A673 (cell line): ENCODE results near the gene TRAPPC10. TPM values are rescaled to one million over a fixed set of nuclear protein-coding genes. Genes with fewer than 3 reads are reported as not detected.
A peak's percentile ranks its signal among the peaks of the same experiment; 100 is the strongest.

Source experiments
- BruUV-seq: library from RNA; stranded (reverse); fragments of 400-500 nt; replicated peaks from 2 replicates; lab custom pipeline; 2021; lab: Mats Ljungman, UMichigan
- CTCF ChIA-PET: fragments of 300-600 bp; sonication (Branson Sonifier 250); formaldehyde crosslinking; loops from one replicate; lab custom pipeline; 2022; ENCODE audit warnings: antibody characterized with exemption; lab: Charles Lee
- POLR2A ChIA-PET: fragments of 300-600 bp; sonication (Branson Sonifier 250); formaldehyde crosslinking; loops from one replicate; lab custom pipeline; 2022; ENCODE audit warnings: antibody characterized with exemption; ENCODE audit not compliant: low non-redundant PET; lab: Charles Lee
- DNase-seq: peaks from one replicate; pipeline ENCODE4 v3.0.0-alpha.2; 2015; ENCODE audit warnings: low spot score
- H3K27ac ChIP-seq: fragments of 200-600 bp; sonication (generic); 2 replicates; pipeline ENCODE4 v1.5.1; 2016; ENCODE audit warnings: mixed run types, low read depth, mild to moderate bottlenecking, mixed read lengths, antibody characterized with exemption, low read length; ENCODE audit not compliant: poor library complexity, severe bottlenecking
- H3K27me3 ChIP-seq: fragments of 200-600 bp; sonication (generic); replicated peaks from 2 replicates; pipeline ENCODE4 v1.6.1; 2017; ENCODE audit warnings: mixed run types, low read depth, mild to moderate bottlenecking, mixed read lengths, antibody characterized with exemption, low read length; ENCODE audit not compliant: insufficient read depth, poor library complexity
- H3K36me3 ChIP-seq: fragments of 200-600 bp; sonication (generic); 2 replicates; pipeline ENCODE4 v1.6.1; 2016; ENCODE audit warnings: mixed run types, mild to moderate bottlenecking, mixed read lengths, antibody characterized with exemption, low read length; ENCODE audit not compliant: insufficient read depth, poor library complexity, severe bottlenecking
- H3K4me1 ChIP-seq: fragments of 200-600 bp; sonication (generic); 2 replicates; pipeline ENCODE4 v1.6.1; 2017; ENCODE audit warnings: mixed run types, mild to moderate bottlenecking, mixed read lengths, antibody characterized with exemption, low read length; ENCODE audit not compliant: insufficient read depth, poor library complexity, severe bottlenecking
- H3K4me3 ChIP-seq: fragments of 200-600 bp; sonication (generic); 2 replicates; pipeline ENCODE4 v1.5.1; 2016; ENCODE audit warnings: low read depth, mixed run types, mild to moderate bottlenecking, mixed read lengths, low read length; ENCODE audit not compliant: poor library complexity, severe bottlenecking
- H3K9me3 ChIP-seq: fragments of 200-600 bp; sonication (generic); 2 replicates; pipeline ENCODE4 v1.6.1; 2016; ENCODE audit warnings: mixed run types, low read depth, mild to moderate bottlenecking, mixed read lengths, antibody characterized with exemption, low read length; ENCODE audit not compliant: poor library complexity, severe bottlenecking
- EZH2 ChIP-seq: fragments of 200-600 bp; sonication (generic); IDR thresholded peaks from 2 replicates; pipeline ENCODE4 v1.6.1; 2017; ENCODE audit warnings: borderline replicate concordance, low read depth, mild to moderate bottlenecking, mixed read lengths, antibody characterized with exemption, low read length; ENCODE audit not compliant: poor library complexity, severe bottlenecking
- intact Hi-C: fragments of 100-400 bp; cut with micrococcal nuclease; formaldehyde crosslinking; loops from one replicate; pipeline ENCODE4 v1.10.0; 2022; ENCODE audit not compliant: unreplicated experiment
- total RNA-seq: library from RNA; stranded (reverse); gene quantifications from 2 replicates; pipeline ENCODE4 v1.2.3, GENCODE V29; 2021
- TF ChIP-seq, protein P1 (sequence below): fragments of 300-800, 200-600 bp; sonication (generic); conservative IDR thresholded peaks from 2 replicates; pipeline ENCODE4 v1.5.1; 2017; ENCODE audit warnings: low read depth, mild to moderate bottlenecking, antibody characterized with exemption, low read length, moderate library complexity, mixed read lengths

TRAPPC10 gene
- total RNA-seq, 1 experiment from 2014 or later, result 51.4 TPM

DNA sequence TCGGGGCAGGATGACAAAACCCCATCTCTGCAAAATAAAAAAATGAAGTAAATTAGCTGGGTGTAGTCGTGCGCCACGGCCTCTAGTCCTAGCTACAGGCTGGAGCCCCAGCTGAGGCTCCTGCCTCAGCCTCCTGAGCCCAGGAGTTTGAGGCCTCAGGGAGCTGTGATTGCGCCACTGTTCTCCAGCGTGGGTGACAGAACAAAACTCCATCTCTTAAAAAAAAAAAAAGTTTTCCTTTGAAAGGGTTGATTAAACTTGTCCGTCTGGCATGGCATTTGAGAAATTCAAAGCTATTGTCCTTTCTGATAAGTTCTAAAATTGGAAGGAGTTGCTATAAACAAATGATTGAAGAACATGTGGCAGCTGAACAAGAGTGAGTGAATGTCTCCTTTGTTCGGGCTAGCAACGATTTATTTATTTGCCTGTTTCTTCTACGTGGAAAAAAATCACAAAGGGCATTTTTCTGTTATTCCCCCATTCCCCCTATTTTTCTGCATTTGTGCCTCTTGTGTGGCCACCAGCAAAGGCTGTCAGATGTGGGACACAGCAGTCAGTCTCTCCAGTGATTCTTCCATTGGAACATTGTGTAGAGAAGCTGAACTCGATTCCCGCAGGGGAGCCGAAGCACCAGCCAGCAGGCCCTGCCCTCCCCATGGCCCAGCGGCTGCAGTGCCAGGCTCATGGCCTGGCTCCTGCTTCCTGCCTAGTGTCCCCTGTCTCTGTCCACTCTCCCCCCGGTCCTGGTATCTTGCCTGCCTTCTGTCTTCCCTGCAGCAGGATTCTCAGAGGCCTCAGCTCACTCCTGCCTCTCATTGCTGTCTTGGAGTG lies 73.6 kb downstream of the TRAPPC10 start:
- intact Hi-C loops, result no loop called here
- Histone ChIP-seq H3K36me3 (peaks cover 54% of the 10 kb centered on the region), H3K4me3 (no peak overlapping the region), H3K27me3 (no peaks in the 10 kb centered on the region), H3K9me3 (no peaks in the 10 kb centered on the region), H3K4me1 (no peaks in the 10 kb centered on the region), H3K27ac (peak overlapping the region; percentile 37)
- BruUV-seq, result no TSS peak
- CTCF ChIA-PET, result no interaction called here
- TF ChIP-seq, protein P1, sequence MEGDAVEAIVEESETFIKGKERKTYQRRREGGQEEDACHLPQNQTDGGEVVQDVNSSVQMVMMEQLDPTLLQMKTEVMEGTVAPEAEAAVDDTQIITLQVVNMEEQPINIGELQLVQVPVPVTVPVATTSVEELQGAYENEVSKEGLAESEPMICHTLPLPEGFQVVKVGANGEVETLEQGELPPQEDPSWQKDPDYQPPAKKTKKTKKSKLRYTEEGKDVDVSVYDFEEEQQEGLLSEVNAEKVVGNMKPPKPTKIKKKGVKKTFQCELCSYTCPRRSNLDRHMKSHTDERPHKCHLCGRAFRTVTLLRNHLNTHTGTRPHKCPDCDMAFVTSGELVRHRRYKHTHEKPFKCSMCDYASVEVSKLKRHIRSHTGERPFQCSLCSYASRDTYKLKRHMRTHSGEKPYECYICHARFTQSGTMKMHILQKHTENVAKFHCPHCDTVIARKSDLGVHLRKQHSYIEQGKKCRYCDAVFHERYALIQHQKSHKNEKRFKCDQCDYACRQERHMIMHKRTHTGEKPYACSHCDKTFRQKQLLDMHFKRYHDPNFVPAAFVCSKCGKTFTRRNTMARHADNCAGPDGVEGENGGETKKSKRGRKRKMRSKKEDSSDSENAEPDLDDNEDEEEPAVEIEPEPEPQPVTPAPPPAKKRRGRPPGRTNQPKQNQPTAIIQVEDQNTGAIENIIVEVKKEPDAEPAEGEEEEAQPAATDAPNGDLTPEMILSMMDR, result no peak
- TF ChIP-seq EZH2, result no peak
- no peak for DNase-seq
- POLR2A ChIA-PET, result no interaction called here

DNA sequence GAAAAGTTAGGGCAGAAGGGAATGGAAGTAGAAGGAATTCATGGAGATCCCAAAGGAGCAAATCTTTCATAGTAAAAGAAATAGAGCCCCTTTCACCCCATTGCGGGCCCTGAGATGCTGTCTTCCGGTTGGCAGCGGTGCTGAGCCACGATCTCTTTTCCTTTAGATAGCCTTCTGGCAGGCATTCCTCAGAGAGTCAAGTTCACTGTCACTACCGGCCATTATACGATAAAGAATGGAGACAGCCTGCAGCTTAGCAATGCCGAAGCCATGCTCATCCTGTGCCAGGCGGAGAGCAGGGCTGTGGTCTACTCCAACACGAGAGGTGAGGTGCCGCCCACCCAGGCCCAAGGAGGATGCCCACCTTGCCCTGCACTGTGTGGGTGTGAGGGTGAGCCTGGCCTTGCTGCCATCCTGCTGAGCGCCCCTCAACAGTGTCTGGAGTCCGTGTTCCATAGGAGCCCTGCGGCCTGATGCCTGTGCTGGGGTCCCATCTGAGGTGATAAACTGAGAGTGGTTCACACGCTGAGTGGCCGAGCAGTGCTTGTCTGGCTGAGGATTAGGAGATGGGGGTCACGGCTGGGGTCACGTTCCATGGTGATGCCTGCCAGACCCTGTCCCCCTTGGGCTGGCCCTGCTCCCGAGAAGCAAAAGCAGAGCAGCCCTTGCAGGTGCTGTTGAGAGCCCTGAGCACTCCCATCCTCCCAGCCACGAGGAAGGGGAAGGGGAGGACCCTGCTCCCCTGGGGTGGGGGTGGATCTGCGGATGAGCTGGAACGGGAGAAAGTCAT lies 74.7 kb downstream of the TRAPPC10 start:
- Histone ChIP-seq H3K27me3 (no peaks in the 10 kb centered on the region), H3K4me3 (no peak overlapping the region), H3K9me3 (no peaks in the 10 kb centered on the region), H3K4me1 (no peaks in the 10 kb centered on the region), H3K27ac (no peak overlapping the region), H3K36me3 (peaks cover 49% of the 10 kb centered on the region)
- ChIA-PET POLR2A (no interaction called here), CTCF (no interaction called here)
- DNase-seq, result no peak
- TF ChIP-seq, protein P1, result no peak
- TF ChIP-seq EZH2, result no peak
- no TSS peak for BruUV-seq
- intact Hi-C loops, result no loop called here

DNA sequence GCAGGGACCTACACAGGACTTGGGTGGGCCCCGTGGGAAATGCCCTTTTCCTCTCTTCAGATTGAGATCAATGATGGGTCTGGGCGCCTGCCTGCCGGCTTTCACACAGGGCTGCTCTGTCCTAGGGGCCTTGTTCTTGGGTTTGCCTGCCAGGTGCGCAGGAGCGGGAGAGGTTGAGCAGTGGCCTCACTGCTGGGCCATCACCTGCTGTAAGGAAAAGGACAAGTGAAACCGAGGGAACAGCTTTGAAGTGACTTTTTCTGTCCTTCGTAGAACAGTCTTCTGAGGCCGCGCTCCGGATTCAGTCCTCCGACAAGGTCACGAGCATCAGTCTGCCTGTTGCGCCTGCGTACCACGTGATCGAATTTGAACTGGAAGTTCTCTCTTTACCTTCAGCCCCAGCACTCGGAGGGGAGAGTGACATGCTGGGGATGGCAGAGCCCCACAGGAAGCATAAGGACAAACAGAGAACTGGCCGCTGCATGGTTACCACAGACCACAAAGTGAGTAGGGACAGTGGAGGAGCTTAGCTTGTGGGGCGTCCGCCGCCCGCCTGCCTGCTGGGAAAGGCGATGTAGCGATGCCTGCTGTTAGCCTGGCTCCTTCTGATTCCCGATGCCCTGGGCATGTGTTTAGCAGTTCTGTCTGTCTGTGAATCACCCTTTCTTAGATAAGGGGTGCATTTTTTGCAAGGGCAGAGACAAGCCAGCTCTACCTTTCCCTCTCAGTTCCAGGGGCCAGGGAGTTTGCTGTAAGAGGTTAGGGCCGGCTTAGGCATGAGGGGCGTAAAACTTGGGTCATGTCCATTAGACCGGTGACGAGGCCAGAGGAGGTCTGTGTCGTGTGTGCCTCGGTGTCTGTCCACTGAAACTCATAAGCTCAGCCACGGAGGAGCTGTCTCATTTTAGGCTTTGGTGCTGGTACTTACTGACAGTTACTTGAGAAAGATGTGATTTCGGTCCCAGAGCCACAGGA lies 75.6 kb downstream of the TRAPPC10 start:
- H3K4me1 ChIP-seq, result no peaks in the 10 kb centered on the region
- no peak for TF ChIP-seq EZH2
- TF ChIP-seq, protein P1, result no peak
- POLR2A ChIA-PET, result no interaction called here
- peaks cover 47% of the 10 kb centered on the region for H3K36me3 ChIP-seq
- no peak overlapping the region for H3K27ac ChIP-seq
- no peak overlapping the region for H3K4me3 ChIP-seq
- CTCF ChIA-PET, result no interaction called here
- H3K27me3 ChIP-seq, result no peaks in the 10 kb centered on the region
- intact Hi-C loops, result no loop called here
- no peaks in the 10 kb centered on the region for H3K9me3 ChIP-seq
- BruUV-seq, result no TSS peak
- no peak for DNase-seq
